WTC11 (cell line): ENCODE data around the gene PAQR9. TPM values are rescaled to one million over a fixed set of nuclear protein-coding genes. Genes with fewer than 3 reads are reported as not detected.

ENCODE experiments used
- ATAC-seq: fragments of 200-7000 bp; cut with Tn5 transposase; 2 replicates; pipeline ENCODE4 v1.10.0; 2021; ENCODE audit warnings: mild to moderate bottlenecking, moderate library complexity
- CTCF ChIA-PET: fragments of 300-600 bp; sonication (Branson Sonifier 250); formaldehyde crosslinking; loops from one replicate; lab custom pipeline; 2021; ENCODE audit warnings: antibody characterized with exemption; lab: Charles Lee
- POLR2A ChIA-PET: fragments of 350-600 bp; sonication (Branson Sonifier 250); formaldehyde crosslinking; loops from one replicate; lab custom pipeline; 2021; ENCODE audit warnings: antibody characterized with exemption; lab: Charles Lee
- DNase-seq: peaks from one replicate; pipeline ENCODE4 v3.0.0; 2021; ENCODE audit warnings: low spot score
- H3K27ac Mint-ChIP-seq: 2 replicates; pipeline ENCODE4 v1.8.0; 2021; ENCODE audit warnings: mixed read lengths
- H3K27me3 Mint-ChIP-seq: 2 replicates; pipeline ENCODE4 v1.8.0; 2021; ENCODE audit warnings: low read depth, mild to moderate bottlenecking, moderate library complexity, mixed read lengths
- H3K36me3 Mint-ChIP-seq: 2 replicates; pipeline ENCODE4 v1.8.0; 2021; ENCODE audit warnings: mixed read lengths
- H3K4me1 Mint-ChIP-seq: 2 replicates; pipeline ENCODE4 v1.8.0; 2022; ENCODE audit warnings: mixed read lengths
- H3K4me3 Mint-ChIP-seq: 2 replicates; pipeline ENCODE4 v1.8.0; 2021; ENCODE audit warnings: mild to moderate bottlenecking, moderate library complexity, mixed read lengths
- H3K9me3 Mint-ChIP-seq: 2 replicates; pipeline ENCODE4 v1.8.0; 2021; ENCODE audit warnings: mixed read lengths
- ATF2 ChIP-seq: sonication (generic); formaldehyde crosslinking; IDR thresholded peaks from 2 replicates; pipeline ENCODE4 v1.8.1; 2022; ENCODE audit warnings: low read depth, missing genetic modification reagents, borderline replicate concordance
- E2F5 ChIP-seq: sonication (generic); formaldehyde crosslinking; IDR thresholded peaks from 2 replicates; pipeline ENCODE4 v1.8.1; 2022; ENCODE audit warnings: mild to moderate bottlenecking, moderate library complexity, missing genetic modification reagents
- ERG ChIP-seq: fragments of 250-450 bp; sonication (Bioruptor Pico); IDR thresholded peaks from 2 replicates; pipeline ENCODE4 v1.8.0; 2021; ENCODE audit warnings: mild to moderate bottlenecking
- ESRRA ChIP-seq: sonication (generic); formaldehyde crosslinking; IDR thresholded peaks from 2 replicates; pipeline ENCODE4 v1.8.1; 2022; ENCODE audit warnings: mild to moderate bottlenecking, missing genetic modification reagents, borderline replicate concordance
- GRHL2 ChIP-seq: fragments of 250-450 bp; sonication (Bioruptor Pico); IDR thresholded peaks from 2 replicates; pipeline ENCODE4 v1.8.0; 2022; ENCODE audit warnings: mild to moderate bottlenecking, moderate library complexity; ENCODE audit not compliant: insufficient replicate concordance, severe bottlenecking
- NR1H2 ChIP-seq: sonication (generic); formaldehyde crosslinking; IDR thresholded peaks from 2 replicates; pipeline ENCODE4 v1.9.0; 2021; ENCODE audit warnings: mild to moderate bottlenecking, moderate library complexity, missing genetic modification reagents
- RELA ChIP-seq: sonication (generic); formaldehyde crosslinking; IDR thresholded peaks from 2 replicates; pipeline ENCODE4 v1.8.1; 2022; ENCODE audit warnings: missing genetic modification reagents, mild to moderate bottlenecking, borderline replicate concordance
- TCF7 ChIP-seq: sonication (generic); formaldehyde crosslinking; IDR thresholded peaks from 2 replicates; pipeline ENCODE4 v1.8.0; 2022; ENCODE audit warnings: mild to moderate bottlenecking, low read depth, missing genetic modification reagents, moderate library complexity
- ZMAT4 ChIP-seq: fragments of 250-450 bp; sonication (Bioruptor Pico); IDR thresholded peaks from 2 replicates; pipeline ENCODE4 v1.9.0; 2021; ENCODE audit warnings: mild to moderate bottlenecking
- ZNF281 ChIP-seq: sonication (generic); formaldehyde crosslinking; IDR thresholded peaks from 2 replicates; pipeline ENCODE4 v1.8.0; 2023; ENCODE audit warnings: mild to moderate bottlenecking, missing genetic modification reagents
- ZNF317 ChIP-seq: sonication (generic); formaldehyde crosslinking; IDR thresholded peaks from 2 replicates; pipeline ENCODE4 v1.8.1; 2023; ENCODE audit warnings: low read depth, mild to moderate bottlenecking, moderate library complexity, missing genetic modification reagents, borderline replicate concordance
- ZNF425 ChIP-seq: fragments of 250-450 bp; sonication (Bioruptor Pico); conservative IDR thresholded peaks from 2 replicates; pipeline ENCODE4 v1.9.0; 2021; ENCODE audit warnings: mild to moderate bottlenecking
- total RNA-seq: library from RNA; stranded (reverse); gene quantifications from 3 replicates; pipeline ENCODE4 v1.2.3, GENCODE V29; 2021
- TF ChIP-seq, protein P1 (sequence below): sonication (generic); formaldehyde crosslinking; IDR thresholded peaks from 2 replicates; pipeline ENCODE4 v1.8.1; 2023; ENCODE audit warnings: mild to moderate bottlenecking, missing genetic modification reagents, moderate library complexity

Gene PAQR9
- total RNA-seq, 1 experiment from 2014 or later: 2.0 TPM

DNA sequence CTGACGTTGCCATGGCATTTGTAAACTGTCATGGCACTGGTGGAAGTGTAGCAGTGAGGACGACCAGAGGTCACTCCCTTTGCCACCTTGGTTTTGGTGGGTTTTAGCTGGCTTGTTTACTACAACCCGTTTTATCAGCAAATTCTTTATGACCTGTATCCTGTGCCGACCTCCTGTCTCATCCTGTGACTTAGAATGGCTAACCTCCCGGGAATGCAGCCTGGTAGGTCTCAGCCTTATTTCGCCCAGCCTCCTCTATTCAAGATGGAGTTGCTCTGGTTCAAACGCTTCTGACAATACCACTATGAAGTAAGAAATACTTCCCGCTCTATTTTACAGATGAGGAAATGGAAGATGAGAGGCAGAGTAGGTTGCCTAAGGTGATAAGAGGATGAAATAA is 16.6 kb downstream of the PAQR9 start:
- DNase-seq (no peak), ATAC-seq (no peak)
- peaks cover 6% of the 10 kb centered on the region for H3K4me1 Mint-ChIP-seq
- ChIA-PET CTCF (interaction anchor here (1.5 kb wide), 1 partner anchor 16 kb away, joined by 7 read pairs; no protein-coding TSS in a partner anchor), POLR2A (no interaction called here)
- no peaks in the 10 kb centered on the region for H3K36me3 Mint-ChIP-seq
- no peaks in the 10 kb centered on the region for H3K9me3 Mint-ChIP-seq
- no peaks in the 10 kb centered on the region; the same call in 1 of the 2 replicates for H3K27me3 Mint-ChIP-seq
- TF ChIP-seq GRHL2 (CRISPR knock-in tag) (no peak), ZNF317 (CRISPR knock-in tag) (no peak), ZNF425 (CRISPR knock-in tag) (no peak), ERG (CRISPR knock-in tag) (no peak), NR1H2 (CRISPR knock-in tag) (no peak), TCF7 (CRISPR knock-in tag) (no peak), ATF2 (CRISPR knock-in tag) (no peak)
- no peak overlapping the region for H3K4me3 Mint-ChIP-seq
- no peak overlapping the region for H3K27ac Mint-ChIP-seq

GRCh38 chr3:142945023-142945422 is 18.5 kb downstream of the PAQR9 start:
- H3K27me3 Mint-ChIP-seq: no peaks in the 10 kb centered on the region; the same call in 1 of the 2 replicates
- H3K4me1 Mint-ChIP-seq: peaks cover 8% of the 10 kb centered on the region
- H3K9me3 Mint-ChIP-seq: no peaks in the 10 kb centered on the region
- H3K27ac Mint-ChIP-seq: no peak overlapping the region
- no peaks in the 10 kb centered on the region for H3K36me3 Mint-ChIP-seq
- ChIA-PET POLR2A (no interaction called here), CTCF (interaction anchor here (1.1 kb wide), 1 partner anchor 14 kb away, joined by 4 read pairs; no protein-coding TSS in a partner anchor)
- no peak overlapping the region for H3K4me3 Mint-ChIP-seq
- TF ChIP-seq E2F5 (CRISPR knock-in tag) (no peak), ATF2 (CRISPR knock-in tag) (no peak), ZNF281 (no peak), RELA (CRISPR knock-in tag) (no peak), ZMAT4 (no peak), ESRRA (CRISPR knock-in tag) (no peak)
- TF ChIP-seq, protein P1, sequence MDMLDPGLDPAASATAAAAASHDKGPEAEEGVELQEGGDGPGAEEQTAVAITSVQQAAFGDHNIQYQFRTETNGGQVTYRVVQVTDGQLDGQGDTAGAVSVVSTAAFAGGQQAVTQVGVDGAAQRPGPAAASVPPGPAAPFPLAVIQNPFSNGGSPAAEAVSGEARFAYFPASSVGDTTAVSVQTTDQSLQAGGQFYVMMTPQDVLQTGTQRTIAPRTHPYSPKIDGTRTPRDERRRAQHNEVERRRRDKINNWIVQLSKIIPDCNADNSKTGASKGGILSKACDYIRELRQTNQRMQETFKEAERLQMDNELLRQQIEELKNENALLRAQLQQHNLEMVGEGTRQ: no peak
- ATAC-seq (no peak), DNase-seq (no peak)
